GM18498 (cell line): ENCODE data around the gene SP140L.
"Not testable (repeated sequence)": the region's sequence is repeated elsewhere in the genome, so short reads cannot be mapped to it uniquely, and the experiment has no call there.

Source experiments
- ATAC-seq: cut with Tn5 transposase; IDR thresholded peaks from one replicate; pipeline ENCODE4 v1.9.1; 2021; ENCODE audit warnings: mild to moderate bottlenecking, moderate library complexity; ENCODE audit not compliant: unreplicated experiment

The SP140L gene

GRCh38 chr2:230326453-230327417 lies at the start of gene SP140L:
Gene SP140L (plus strand): TSS chr2:230327193. CDS start chr2:230327270, 77 bp downstream.
- ATAC-seq: peak; percentile 95

GRCh38 chr2:230282936-230283335 lies 44.1 kb upstream of the SP140L start:
- no peak for ATAC-seq

- ATAC-seq: no peak
These were observed 40.9 kb upstream of the SP140L start for GRCh38 chr2:230286048-230286447.

- ATAC-seq: not testable (repeated sequence)
These were observed 37.7 kb upstream of the SP140L start for GRCh38 chr2:230289311-230289710.

GRCh38 chr2:230295192-230295591 lies 31.8 kb upstream of the SP140L start:
- no peak for ATAC-seq

- ATAC-seq: no peak
These were observed 30.1 kb upstream of the SP140L start for GRCh38 chr2:230296917-230297316.

GRCh38 chr2:230299618-230300017 lies 27.4 kb upstream of the SP140L start:
- ATAC-seq: no peak

GRCh38 chr2:230305416-230306275 lies 21.3 kb upstream of the SP140L start:
- ATAC-seq: no peak

GRCh38 chr2:230306474-230306873 lies 20.5 kb upstream of the SP140L start:
- no peak for ATAC-seq

- ATAC-seq: no peak
These were observed 19.5 kb upstream of the SP140L start for GRCh38 chr2:230307485-230307884.

GRCh38 chr2:230308402-230309000 lies 18.5 kb upstream of the SP140L start:
- no peak for ATAC-seq

GRCh38 chr2:230310792-230311191 lies 16.2 kb upstream of the SP140L start:
- not testable (repeated sequence) for ATAC-seq

- not testable (repeated sequence) for ATAC-seq
These were observed 15.4 kb upstream of the SP140L start for GRCh38 chr2:230311634-230312033.

- ATAC-seq: no peak
These were observed 14.4 kb upstream of the SP140L start for GRCh38 chr2:230312638-230313037.

- ATAC-seq: no peak
These were observed 9.6 kb upstream of the SP140L start for GRCh38 chr2:230317366-230317765.

GRCh38 chr2:230318190-230319121 lies 8.5 kb upstream of the SP140L start:
- ATAC-seq: peak; percentile 54

GRCh38 chr2:230319211-230319862 lies 7.7 kb upstream of the SP140L start:
- ATAC-seq: peak; percentile 79

GRCh38 chr2:230321031-230321430 lies 6.0 kb upstream of the SP140L start:
- ATAC-seq: no peak

- ATAC-seq: no peak
These were observed 4.2 kb upstream of the SP140L start for GRCh38 chr2:230322561-230323384.
